Pancreas (tissue), 10 donors: Measurements from ENCODE around the gene DOCK10. TPM values are rescaled to one million over a fixed set of nuclear protein-coding genes. Genes with fewer than 3 reads are reported as not detected.

ENCODE experiments used
- ATAC-seq, 4 donors: fragments of 200-7000 bp; cut with Tn5 transposase; one replicate each; pipeline versions ENCODE4 v1.8.0 to v1.9.1; 2020; ENCODE audit warnings: mild to moderate bottlenecking in 4 of 4, moderate library complexity in 4 of 4
- DNase-seq, 6 donors: peaks; one replicate each; pipeline ENCODE4 v3.0.0-alpha.2; 2020
- FAIRE-seq: peaks from 2 replicates; lab custom pipeline; 2012; peaks lifted over from hg19 to GRCh38; lab: Jason Lieb, UNC
- H3K27ac ChIP-seq, 4 donors: fragments of 200-600 bp; sonication (generic); 1 replicate in 3 of 4; 2 replicates in 1 of 4; pipeline versions ENCODE4 v1.5.0 to v1.8.0; 2020
- H3K27me3 ChIP-seq, 4 donors: fragments of 200-600 bp; one replicate each; pipeline ENCODE4 v1.8.0; 2021
- H3K36me3 ChIP-seq, 3 donors: fragments of 200-600 bp; sonication (generic) in 1 of 3; one replicate each; pipeline versions ENCODE4 v1.5.0 to v1.8.0; 2020 to 2021
- H3K4me1 ChIP-seq, 3 donors: fragments of 200-600 bp; one replicate each; pipeline ENCODE4 v1.8.0; 2021
- H3K4me3 ChIP-seq, 4 donors: fragments of 200-600 bp; sonication (generic) in 2 of 4; one replicate each; pipeline versions ENCODE4 v1.5.0 to v1.8.0; 2020 to 2021
- H3K9me3 ChIP-seq, 4 donors: fragments of 200-600 bp; one replicate each; pipeline ENCODE4 v1.8.0; 2021
- WGBS, 2 donors: extraction: QIAGEN DNeasy Blood & Tissue Kit; methylation state at CpG; one replicate each; pipeline ENCODE4 v1.1.7; 2013; 5-methylcytosine and 5-hydroxymethylcytosine counted together
- intact Hi-C, 3 donors: fragments of 100-400 bp; cut with DNase I; formaldehyde crosslinking; loops; one replicate each; pipeline versions ENCODE4 v1.11.1 to v1.14.2; 2022
- polyA plus RNA-seq, 2 donors: library from polyadenylated mRNA; stranded (reverse); fragments of 200-250 nt; gene quantifications; one replicate each; pipeline ENCODE4 v1.2.3, GENCODE V29; 2013
- total RNA-seq, 6 donors: library from RNA; stranded (reverse); fragmentation: NEBNext Ultra II Directional in 4 of 6; extraction: Animal tissue kit (Norgen Biotek cat#: 25700) in 4 of 6; gene quantifications; one replicate each; pipeline versions ENCODE4 v1.2.1 to v1.2.4, GENCODE V29; 2021 to 2023
- TF ChIP-seq, protein P1 (sequence below), 4 donors: fragments of 200-600 bp; sonication (generic) in 3 of 4; IDR thresholded peaks; one replicate each; pipeline versions ENCODE4 v1.5.0 to v1.8.0; 2021; ENCODE audit warnings: antibody characterized with exemption in 4 of 4
- donor health status: healthy with polysubstance abuse.
- donor health status: DM: no; HTN: no; CAD: no; lungs with moderate emphysema.
- donor health status: DM: no; HTN: no; CAD: no.
- donor health status: control.
- donor health status: control.
- donor health status: Bipolar disorder and iron deficiency.
- donor health status: DM: yes; HTN: yes; CAD: no.
- donor health status: DM: no; HTN: no; CAD: no.
- donor health status: DM: no; HTN: no; CAD: no.
- donor health status: DM: yes; HTN: yes; CAD: no.

The DOCK10 gene
- total and polyA plus RNA-seq, 8 donors: 0.95 to 16.3 (median 2.7) TPM

- no peak for FAIRE-seq
- 59 to 72% methylated on average over 2 of the region's 2 CpGs for WGBS, 2 donors
- no peaks in the 10 kb centered on the region for H3K36me3 ChIP-seq
- no peak overlapping the region for H3K4me3 ChIP-seq
- intact Hi-C loops: no loop called here
- H3K4me1 ChIP-seq: no peaks in the 10 kb centered on the region
- H3K27me3 ChIP-seq: no peaks in the 10 kb centered on the region
- TF ChIP-seq, protein P1, sequence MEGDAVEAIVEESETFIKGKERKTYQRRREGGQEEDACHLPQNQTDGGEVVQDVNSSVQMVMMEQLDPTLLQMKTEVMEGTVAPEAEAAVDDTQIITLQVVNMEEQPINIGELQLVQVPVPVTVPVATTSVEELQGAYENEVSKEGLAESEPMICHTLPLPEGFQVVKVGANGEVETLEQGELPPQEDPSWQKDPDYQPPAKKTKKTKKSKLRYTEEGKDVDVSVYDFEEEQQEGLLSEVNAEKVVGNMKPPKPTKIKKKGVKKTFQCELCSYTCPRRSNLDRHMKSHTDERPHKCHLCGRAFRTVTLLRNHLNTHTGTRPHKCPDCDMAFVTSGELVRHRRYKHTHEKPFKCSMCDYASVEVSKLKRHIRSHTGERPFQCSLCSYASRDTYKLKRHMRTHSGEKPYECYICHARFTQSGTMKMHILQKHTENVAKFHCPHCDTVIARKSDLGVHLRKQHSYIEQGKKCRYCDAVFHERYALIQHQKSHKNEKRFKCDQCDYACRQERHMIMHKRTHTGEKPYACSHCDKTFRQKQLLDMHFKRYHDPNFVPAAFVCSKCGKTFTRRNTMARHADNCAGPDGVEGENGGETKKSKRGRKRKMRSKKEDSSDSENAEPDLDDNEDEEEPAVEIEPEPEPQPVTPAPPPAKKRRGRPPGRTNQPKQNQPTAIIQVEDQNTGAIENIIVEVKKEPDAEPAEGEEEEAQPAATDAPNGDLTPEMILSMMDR (IDR thresholded peaks at IDR 0.05): no peak
- DNase-seq: no peak
- no peak overlapping the region for H3K27ac ChIP-seq
- no peaks in the 10 kb centered on the region for H3K9me3 ChIP-seq
- no peak for ATAC-seq
These were observed 277.6 kb downstream of the DOCK10 start for GRCh38 chr2:224764565-224765236.

- FAIRE-seq (no peak), ATAC-seq (no peak), DNase-seq (no peak)
- WGBS, 2 donors: 63 to 69% methylated on average over 3 of the region's 3 CpGs
- Histone ChIP-seq H3K36me3 (no peaks in the 10 kb centered on the region), H3K27me3 (no peaks in the 10 kb centered on the region), H3K9me3 (no peaks in the 10 kb centered on the region), H3K4me1 (no peaks in the 10 kb centered on the region), H3K27ac (no peak overlapping the region), H3K4me3 (no peak overlapping the region)
- TF ChIP-seq, protein P1 (IDR thresholded peaks at IDR 0.05): no peak
- intact Hi-C loops: no loop called here
These were observed 284.2 kb downstream of the DOCK10 start for GRCh38 chr2:224757934-224758548.

- H3K27ac ChIP-seq: no peak overlapping the region
- H3K36me3 ChIP-seq: no peaks in the 10 kb centered on the region
- FAIRE-seq (no peak), ATAC-seq (peak in 2 of 4 donors; percentile 22 to 27), DNase-seq (no peak)
- H3K4me1 ChIP-seq: no peaks in the 10 kb centered on the region
- intact Hi-C loops: no loop called here
- TF ChIP-seq, protein P1 (IDR thresholded peaks at IDR 0.05): no peak
- no peaks in the 10 kb centered on the region for H3K9me3 ChIP-seq
- H3K4me3 ChIP-seq: no peak overlapping the region
- no peaks in the 10 kb centered on the region for H3K27me3 ChIP-seq
- 31 to 54% methylated on average over 1 of the region's 1 CpG for WGBS, 2 donors
These were observed 288.3 kb downstream of the DOCK10 start for GRCh38 chr2:224753743-224754540.

- no peaks in the 10 kb centered on the region for H3K27me3 ChIP-seq
- FAIRE-seq (no peak), ATAC-seq (no peak), DNase-seq (no peak)
- H3K27ac ChIP-seq: no peak overlapping the region
- no peaks in the 10 kb centered on the region for H3K36me3 ChIP-seq
- intact Hi-C loops: no loop called here
- TF ChIP-seq, protein P1 (IDR thresholded peaks at IDR 0.05): no peak
- H3K4me1 ChIP-seq: no peaks in the 10 kb centered on the region
- no peaks in the 10 kb centered on the region for H3K9me3 ChIP-seq
- H3K4me3 ChIP-seq: no peak overlapping the region
- 46 to 59% methylated on average over 5 of the region's 5 CpGs for WGBS, 2 donors
These were observed 290.1 kb downstream of the DOCK10 start for GRCh38 chr2:224751996-224752698.
